ENCODE results near the gene CDC6.
A peak's percentile ranks its signal among the peaks of the same experiment; 100 is the strongest.

CDC6 gene

DNA sequence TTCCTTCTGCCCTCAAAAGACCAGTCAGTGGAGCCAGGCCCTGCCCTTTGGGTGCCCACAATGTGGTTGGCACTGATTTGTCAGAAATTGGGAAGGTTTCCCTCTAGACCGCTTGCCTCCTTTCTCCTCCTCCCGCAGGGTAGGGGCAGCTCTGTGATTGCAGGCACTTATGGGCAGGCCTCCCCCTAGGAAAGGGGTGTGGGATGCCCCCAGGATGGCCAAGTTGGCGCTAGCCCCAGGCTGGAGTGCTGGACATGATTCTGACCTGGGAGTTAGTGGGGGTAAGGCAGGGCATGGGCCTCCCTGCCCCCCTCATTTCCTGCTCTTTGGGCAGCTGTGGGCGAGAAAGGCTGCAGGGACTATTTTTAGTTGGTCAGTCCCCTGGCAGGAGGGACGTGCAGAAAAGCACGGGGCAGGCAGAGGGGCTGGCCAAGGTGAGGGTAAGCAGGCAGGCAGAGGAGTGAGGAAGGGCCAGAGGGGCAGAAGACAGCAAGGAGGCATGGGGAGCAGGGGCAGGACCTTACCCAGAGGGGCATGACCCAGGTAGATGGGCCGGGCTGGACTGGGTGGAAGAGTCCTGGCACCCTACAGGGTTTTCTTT lies 24.6 kb downstream of the CDC6 start:
- no peak for DNase-seq

GRCh38 chr17:40312893-40313667 lies 25.4 kb downstream of the CDC6 start:
- DNase-seq = no peak

- no peak for DNase-seq
Observed at GRCh38 chr17:40313668-40314583, 26.2 kb downstream of the CDC6 start.

- DNase-seq = no peak
Observed at GRCh38 chr17:40314584-40314956, 26.9 kb downstream of the CDC6 start.

GRCh38 chr17:40315206-40315605 lies 27.5 kb downstream of the CDC6 start:
- no peak for DNase-seq

DNA sequence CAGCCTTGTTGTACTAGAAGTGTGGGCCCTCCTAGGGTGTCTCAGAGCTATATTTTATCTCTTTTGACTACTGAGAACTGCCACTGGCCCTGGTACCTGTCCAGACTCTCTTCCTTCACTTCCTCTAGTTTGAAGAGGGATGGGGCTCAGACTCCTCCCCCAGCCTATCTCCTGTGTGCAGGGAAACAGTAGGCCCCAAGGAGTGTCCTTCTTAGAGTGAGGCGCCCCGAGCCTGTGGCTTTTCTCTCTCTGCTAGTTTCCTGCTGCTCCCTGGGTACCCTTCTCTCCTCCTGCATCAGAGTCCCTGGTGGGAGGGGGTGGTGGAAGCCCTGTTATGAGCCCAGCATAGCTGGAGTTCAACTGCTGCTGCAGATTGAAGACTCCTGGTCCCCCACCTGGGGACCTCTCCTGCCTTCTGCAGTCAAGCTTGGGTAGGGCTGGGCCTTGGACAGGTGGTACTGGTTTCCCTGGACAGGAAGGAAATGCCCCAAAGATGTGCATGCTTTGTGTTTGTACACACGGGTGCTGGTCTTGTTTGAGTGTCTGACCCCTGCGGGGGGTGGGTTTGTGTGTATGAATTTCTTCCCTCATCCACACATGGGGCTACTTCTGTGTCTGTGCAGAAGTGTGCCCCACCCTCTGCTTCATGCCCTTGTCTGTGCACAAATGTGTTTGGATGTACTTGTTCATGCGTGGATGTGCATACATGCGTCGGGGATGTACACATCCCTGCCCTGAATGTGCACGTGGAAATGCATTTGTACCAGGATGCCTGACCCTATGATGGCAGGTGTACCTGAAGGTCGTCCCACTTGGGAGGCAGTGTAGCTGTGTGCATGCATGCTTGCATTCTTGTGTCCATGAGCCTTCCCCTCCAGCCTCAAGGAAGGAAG lies 28.2 kb downstream of the CDC6 start:
- DNase-seq = peak; percentile 40

DNA sequence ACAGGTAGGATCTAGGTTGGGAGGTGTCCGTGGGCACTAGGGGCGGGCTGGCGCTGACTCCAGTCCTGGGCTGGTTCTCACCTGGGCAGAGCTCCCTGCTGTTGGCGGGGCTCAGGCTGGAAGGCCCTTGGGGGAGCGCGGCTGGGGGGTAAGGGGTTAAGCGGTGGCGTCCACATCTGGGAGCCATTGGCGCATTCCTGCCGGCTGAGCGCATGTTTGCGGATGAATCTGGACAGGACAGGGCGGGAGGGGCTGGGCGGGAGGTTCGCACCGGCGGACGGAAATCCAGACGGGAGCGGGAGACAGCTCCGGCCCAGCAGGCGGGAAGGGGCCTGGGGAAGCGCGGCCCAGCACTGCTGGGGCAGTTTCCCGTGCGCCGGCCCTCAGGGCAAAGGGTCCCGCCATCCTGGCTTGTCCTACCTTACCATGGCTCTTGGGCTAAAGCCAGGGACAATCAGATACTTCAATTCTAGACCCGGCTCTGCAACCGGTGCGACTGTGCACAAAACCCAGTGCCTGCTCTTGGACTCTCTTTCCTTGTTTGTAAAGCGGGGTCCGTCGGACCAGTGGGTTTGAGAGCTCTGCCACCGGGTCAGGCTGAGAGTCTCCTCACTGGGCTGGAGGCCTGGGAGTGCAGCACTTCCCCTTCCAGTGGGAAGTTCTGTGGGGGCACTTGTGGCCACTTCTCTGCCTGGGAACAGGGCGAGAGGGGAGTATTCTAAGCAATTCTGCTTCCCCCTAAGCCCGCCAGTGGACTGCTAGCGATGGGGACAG lies 29.1 kb downstream of the CDC6 start:
- DNase-seq = no peak

DNA sequence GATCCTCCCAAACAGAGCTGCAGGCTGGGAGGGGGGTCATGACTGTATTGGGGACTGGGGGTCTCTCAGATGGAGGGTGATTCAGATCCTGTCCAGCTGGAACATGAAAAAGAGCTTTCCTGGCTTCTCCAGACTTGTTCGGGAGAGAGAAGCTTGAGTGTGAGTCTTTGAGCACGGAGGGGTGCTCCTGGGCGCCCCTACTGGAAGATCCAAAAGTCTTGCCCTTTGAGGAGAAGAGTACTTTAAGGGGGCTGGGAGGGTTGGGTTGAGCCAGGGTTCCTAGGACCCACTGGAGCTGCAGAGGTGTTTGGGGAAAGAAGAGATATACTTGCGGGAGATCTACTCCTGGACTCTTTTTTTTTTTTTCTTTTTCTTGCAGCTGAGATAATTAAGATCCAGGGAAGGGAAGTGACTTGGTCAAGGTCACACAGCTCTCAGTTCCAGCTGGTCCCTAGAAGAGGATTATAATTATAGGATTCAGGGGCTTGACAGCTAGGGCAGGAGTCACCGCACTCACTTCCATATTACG lies 29.7 kb downstream of the CDC6 start:
- peak; percentile 69 for DNase-seq

- DNase-seq = peak; percentile 96
Observed at GRCh38 chr17:40317880-40318829, 30.5 kb downstream of the CDC6 start.

GRCh38 chr17:40318830-40319391 lies 31.2 kb downstream of the CDC6 start:
- no peak for DNase-seq

GRCh38 chr17:40319651-40320540 lies 32.2 kb downstream of the CDC6 start:
- DNase-seq = no peak

DNA sequence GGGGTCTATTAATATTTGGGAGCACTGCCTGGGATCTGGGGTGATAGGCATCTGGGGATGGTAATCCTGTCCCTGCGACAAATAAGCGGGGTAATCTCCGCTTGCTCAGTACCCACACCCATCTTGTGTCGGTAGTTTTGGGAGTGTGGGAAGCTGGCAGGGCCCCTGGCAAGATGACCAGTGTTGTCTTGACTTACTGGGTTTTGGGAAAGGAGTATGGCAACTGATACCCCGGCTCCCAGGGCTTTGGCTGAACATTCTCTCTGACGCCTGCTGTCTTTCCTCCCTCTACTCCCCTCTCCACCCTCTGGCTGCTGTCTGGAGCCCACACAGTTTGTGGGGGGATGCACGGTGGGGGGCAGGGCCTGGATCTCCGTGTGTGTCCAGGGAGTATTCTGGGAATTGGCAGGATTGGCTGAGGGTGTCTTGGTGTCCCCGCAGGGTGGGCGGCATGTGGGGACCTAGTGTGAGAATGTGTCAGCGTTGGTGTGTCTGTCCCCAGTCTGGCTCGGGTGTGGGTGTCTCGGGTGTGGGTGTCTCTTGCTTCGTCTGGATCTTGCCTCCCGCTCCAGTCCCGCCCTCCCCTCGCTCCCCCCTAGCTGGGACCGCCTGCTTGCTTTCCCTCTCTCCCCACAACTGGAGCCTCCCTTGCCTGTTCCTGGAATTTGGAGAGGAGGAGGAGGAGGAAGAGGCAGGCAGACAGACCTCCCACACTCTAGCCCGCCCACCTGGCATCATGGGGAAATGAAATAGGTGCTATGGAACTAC lies 33.3 kb downstream of the CDC6 start:
- peak; percentile 31 for DNase-seq

DNA sequence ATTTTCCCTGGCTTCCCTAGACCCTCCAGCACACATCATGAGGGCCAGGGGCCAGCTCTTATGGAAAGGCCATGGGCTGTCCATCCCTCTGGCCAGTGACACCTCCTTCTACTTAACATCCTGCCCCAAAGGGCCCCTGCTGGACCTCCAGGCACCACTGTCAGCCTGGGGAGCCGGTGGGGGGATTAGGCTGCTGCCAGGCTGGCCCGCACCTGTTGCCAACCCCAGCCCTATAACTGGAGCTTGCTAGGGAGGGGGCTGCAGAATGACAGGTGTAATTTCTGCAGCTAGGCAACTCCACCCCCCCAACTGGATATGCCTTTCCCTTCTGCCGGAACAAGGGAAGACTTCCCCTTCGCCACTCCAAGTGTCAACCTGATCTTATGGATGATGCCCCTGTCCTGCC lies 33.8 kb downstream of the CDC6 start:
- DNase-seq = no peak

- DNase-seq = no peak
Observed at GRCh38 chr17:40321961-40322357, 34.3 kb downstream of the CDC6 start.

- peak; percentile 96 for DNase-seq
Observed at GRCh38 chr17:40322358-40323315, 35.0 kb downstream of the CDC6 start.

Data from OCI-M1 (cell line).